Measurements from ENCODE around the gene POU3F3.
A peak's percentile ranks its signal among the peaks of the same experiment; 100 is the strongest.

The POU3F3 gene

DNA sequence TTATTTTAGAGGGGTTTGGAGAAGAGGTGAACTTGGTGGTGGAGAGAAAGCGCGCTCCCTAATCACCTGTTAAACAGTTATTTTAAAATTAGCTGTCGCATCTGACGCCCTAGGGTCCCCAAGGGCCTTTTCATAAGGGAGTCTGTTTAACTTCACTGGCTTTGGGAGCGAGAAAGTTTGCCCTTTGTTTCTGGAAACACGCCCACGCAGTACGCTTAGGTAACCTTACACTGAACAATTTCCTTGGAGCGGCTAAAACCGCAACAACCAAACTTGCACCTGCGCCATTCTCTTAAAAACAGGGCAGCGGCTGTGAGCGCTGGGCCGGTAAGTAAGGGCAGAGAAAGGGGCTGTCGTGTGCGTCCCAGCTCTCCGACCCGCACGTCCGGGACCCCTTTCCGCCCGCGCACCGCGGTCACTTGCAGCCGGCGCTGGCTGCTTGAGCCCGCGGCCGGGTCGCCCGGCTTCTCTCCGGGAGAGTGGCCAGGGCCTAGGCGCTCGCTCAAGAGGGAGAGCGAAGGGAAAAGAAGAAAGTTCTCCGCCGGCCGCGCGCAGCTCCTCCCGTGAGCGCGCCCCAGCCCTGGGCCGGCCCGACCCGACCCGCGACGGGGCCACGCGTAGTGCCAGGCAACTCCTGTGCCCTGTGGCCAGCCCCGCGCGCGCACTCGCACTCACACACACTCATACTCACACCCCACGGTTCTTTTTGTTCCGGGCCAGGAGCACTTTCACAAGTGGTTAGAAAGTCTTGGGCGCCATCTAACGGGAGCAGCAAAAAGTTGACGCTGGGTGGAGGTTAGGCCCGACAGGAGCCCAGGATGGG lies 19.2 kb downstream of the POU3F3 start (continued):
- TF ChIP-seq ZNF112 (tag by site-specific recombination; IDR thresholded peaks at IDR 0.05) = no peak
- TF ChIP-seq ZNF184 (tag by site-specific recombination; IDR thresholded peaks at IDR 0.05) = no peak
- peak; percentile 83 for TF ChIP-seq ZBTB26 (tag by site-specific recombination; optimal IDR thresholded peaks at IDR 0.05)
- TF ChIP-seq ZNF654 (tag by site-specific recombination; IDR thresholded peaks at IDR 0.05; ENCODE audit: low read depth) = peak; percentile 87
- no peak for TF ChIP-seq ZNF24 (tag by site-specific recombination; IDR thresholded peaks at IDR 0.05)
- TF ChIP-seq SCRT2 (tag by site-specific recombination; IDR thresholded peaks at IDR 0.05) = peak; percentile 8; the same call in 1 of the 2 replicates
- TF ChIP-seq ZBTB48 (tag by site-specific recombination; IDR thresholded peaks at IDR 0.05) = peak; percentile 58
- no peak for TF ChIP-seq ZNF76 (tag by site-specific recombination; IDR thresholded peaks at IDR 0.05; ENCODE audit: borderline replicate concordance, low read depth)
- peak; percentile 90; the same call in 1 of the 2 replicates for TF ChIP-seq HOXC10 (CRISPR knock-in tag; IDR thresholded peaks at IDR 0.05)
- TF ChIP-seq EGR2 (tag by site-specific recombination; IDR thresholded peaks at IDR 0.05; ENCODE audit: low read depth) = 0 out of 2 replicates have a peak, but pooled peaks have one; percentile 23
- TF ChIP-seq PRDM1 (tag by site-specific recombination; IDR thresholded peaks at IDR 0.05) = peak; percentile 83
- no peak for TF ChIP-seq ZNF174 (tag by site-specific recombination; IDR thresholded peaks at IDR 0.05)
- peak; percentile 88 for TF ChIP-seq ZSCAN30 (tag by site-specific recombination; IDR thresholded peaks at IDR 0.05)
- TF ChIP-seq HOXD13 (CRISPR knock-in tag; IDR thresholded peaks at IDR 0.05; ENCODE audit: borderline replicate concordance) = no peak
- no peak for TF ChIP-seq ZNF785 (tag by site-specific recombination; IDR thresholded peaks at IDR 0.05)
- TF ChIP-seq ZFHX2 (tag by site-specific recombination; conservative IDR thresholded peaks at IDR 0.05) = peak; percentile 60; the same call in 1 of the 2 replicates

DNA sequence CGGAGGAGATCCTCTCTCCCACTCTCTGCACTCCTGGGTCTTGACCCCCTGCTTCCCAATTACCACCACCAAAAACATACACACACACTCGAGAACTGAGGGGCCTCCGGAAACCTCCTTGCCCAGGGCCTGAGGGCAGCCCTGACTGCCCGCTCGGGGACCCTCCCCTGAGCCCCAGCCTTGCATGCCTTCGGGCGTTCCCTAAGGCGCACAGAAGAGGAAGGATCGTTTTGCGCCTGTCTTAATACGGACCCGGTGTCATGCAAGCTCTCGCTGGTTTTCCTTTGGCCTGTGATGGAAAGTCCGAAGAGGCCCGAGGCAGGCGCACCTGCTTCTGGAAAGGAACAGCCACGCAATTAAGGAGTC lies 19.8 kb downstream of the POU3F3 start:
- no peak overlapping the region; the same call in 1 of the 2 replicates for H3K27ac ChIP-seq (ENCODE audit: extremely low read depth, low read depth, low read length)
- peaks cover 4% of the 10 kb centered on the region; the same call in 1 of the 2 replicates for H3K4me1 ChIP-seq (ENCODE audit: control insufficient read depth, insufficient read depth, low read length)
- H3K36me3 ChIP-seq (ENCODE audit: control insufficient read depth in 2 of 2, insufficient read depth in 1 of 2, low read length in 2 of 2) = no peaks in the 10 kb centered on the region
- ChIA-PET POLR2A (no interaction called here), CTCF (interaction anchor here (0.6 to 2.3 kb wide), 7 partner anchors 24 to 839 kb away, joined by 3 to 6 read pairs (median 3); no protein-coding TSS in a partner anchor)
- H3K9me3 ChIP-seq (ENCODE audit: control insufficient read depth, insufficient read depth, low read depth, low read length) = no peaks in the 10 kb centered on the region
- TF ChIP-seq ZNF623 (tag by site-specific recombination; IDR thresholded peaks at IDR 0.05) (no peak), ZNF670 (tag by site-specific recombination; IDR thresholded peaks at IDR 0.05; ENCODE audit: low read depth) (no peak), ZNF48 (tag by site-specific recombination; IDR thresholded peaks at IDR 0.05) (no peak), AEBP2 (tag by site-specific recombination; IDR thresholded peaks at IDR 0.05; ENCODE audit: borderline replicate concordance) (no peak), SP7 (tag by site-specific recombination; IDR thresholded peaks at IDR 0.05) (no peak), BCL11A (tag by site-specific recombination; IDR thresholded peaks at IDR 0.05; ENCODE audit: low read depth) (no peak), ZXDB (tag by site-specific recombination; IDR thresholded peaks at IDR 0.05) (no peak), ZBTB7A (tag by site-specific recombination; IDR thresholded peaks at IDR 0.05; ENCODE audit: low read depth) (no peak), ZNF768 (tag by site-specific recombination; IDR thresholded peaks at IDR 0.05) (no peak), ZNF146 (tag by site-specific recombination; IDR thresholded peaks at IDR 0.05) (no peak), ZFP37 (tag by site-specific recombination; IDR thresholded peaks at IDR 0.05) (no peak), ZFP69B (tag by site-specific recombination; IDR thresholded peaks at IDR 0.05) (no peak)
- TF ChIP-seq, protein P1, sequence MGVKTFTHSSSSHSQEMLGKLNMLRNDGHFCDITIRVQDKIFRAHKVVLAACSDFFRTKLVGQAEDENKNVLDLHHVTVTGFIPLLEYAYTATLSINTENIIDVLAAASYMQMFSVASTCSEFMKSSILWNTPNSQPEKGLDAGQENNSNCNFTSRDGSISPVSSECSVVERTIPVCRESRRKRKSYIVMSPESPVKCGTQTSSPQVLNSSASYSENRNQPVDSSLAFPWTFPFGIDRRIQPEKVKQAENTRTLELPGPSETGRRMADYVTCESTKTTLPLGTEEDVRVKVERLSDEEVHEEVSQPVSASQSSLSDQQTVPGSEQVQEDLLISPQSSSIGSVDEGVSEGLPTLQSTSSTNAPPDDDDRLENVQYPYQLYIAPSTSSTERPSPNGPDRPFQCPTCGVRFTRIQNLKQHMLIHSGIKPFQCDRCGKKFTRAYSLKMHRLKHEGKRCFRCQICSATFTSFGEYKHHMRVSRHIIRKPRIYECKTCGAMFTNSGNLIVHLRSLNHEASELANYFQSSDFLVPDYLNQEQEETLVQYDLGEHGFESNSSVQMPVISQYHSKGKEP (tag by site-specific recombination; IDR thresholded peaks at IDR 0.05) = no peak
- TF ChIP-seq, protein P2, sequence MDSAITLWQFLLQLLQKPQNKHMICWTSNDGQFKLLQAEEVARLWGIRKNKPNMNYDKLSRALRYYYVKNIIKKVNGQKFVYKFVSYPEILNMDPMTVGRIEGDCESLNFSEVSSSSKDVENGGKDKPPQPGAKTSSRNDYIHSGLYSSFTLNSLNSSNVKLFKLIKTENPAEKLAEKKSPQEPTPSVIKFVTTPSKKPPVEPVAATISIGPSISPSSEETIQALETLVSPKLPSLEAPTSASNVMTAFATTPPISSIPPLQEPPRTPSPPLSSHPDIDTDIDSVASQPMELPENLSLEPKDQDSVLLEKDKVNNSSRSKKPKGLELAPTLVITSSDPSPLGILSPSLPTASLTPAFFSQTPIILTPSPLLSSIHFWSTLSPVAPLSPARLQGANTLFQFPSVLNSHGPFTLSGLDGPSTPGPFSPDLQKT (IDR thresholded peaks at IDR 0.05; ENCODE audit: borderline replicate concordance, low read depth, low read length) = no peak
- TF ChIP-seq, protein P3, sequence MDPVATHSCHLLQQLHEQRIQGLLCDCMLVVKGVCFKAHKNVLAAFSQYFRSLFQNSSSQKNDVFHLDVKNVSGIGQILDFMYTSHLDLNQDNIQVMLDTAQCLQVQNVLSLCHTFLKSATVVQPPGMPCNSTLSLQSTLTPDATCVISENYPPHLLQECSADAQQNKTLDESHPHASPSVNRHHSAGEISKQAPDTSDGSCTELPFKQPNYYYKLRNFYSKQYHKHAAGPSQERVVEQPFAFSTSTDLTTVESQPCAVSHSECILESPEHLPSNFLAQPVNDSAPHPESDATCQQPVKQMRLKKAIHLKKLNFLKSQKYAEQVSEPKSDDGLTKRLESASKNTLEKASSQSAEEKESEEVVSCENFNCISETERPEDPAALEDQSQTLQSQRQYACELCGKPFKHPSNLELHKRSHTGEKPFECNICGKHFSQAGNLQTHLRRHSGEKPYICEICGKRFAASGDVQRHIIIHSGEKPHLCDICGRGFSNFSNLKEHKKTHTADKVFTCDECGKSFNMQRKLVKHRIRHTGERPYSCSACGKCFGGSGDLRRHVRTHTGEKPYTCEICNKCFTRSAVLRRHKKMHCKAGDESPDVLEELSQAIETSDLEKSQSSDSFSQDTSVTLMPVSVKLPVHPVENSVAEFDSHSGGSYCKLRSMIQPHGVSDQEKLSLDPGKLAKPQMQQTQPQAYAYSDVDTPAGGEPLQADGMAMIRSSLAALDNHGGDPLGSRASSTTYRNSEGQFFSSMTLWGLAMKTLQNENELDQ (tag by site-specific recombination; IDR thresholded peaks at IDR 0.05; ENCODE audit: low read depth) = no peak
- H3K4me3 ChIP-seq (ENCODE audit: low read depth, low read length) = no peak overlapping the region

Measured in HEK293 (cell line).